ENCODE data around the gene OVCH1. TPM values are rescaled to one million over a fixed set of nuclear protein-coding genes. Genes with fewer than 3 reads are reported as not detected.

The OVCH1 gene
- total and polyA plus RNA-seq, 10 of the 15 experiments (the other 5 are each of a cell fraction or from before 2014, with no cell fraction given): 0.15 TPM; not detected in 9

- peak; percentile 100 for TF ChIP-seq CHD2 (IDR thresholded peaks at IDR 0.05; ENCODE audit: borderline replicate concordance, low read depth, low read length)
- TF ChIP-seq SIX5 (IDR thresholded peaks at IDR 0.05; ENCODE audit: low read depth, low read length, severe bottlenecking): peak; percentile 35
- TF ChIP-seq, protein P1, sequence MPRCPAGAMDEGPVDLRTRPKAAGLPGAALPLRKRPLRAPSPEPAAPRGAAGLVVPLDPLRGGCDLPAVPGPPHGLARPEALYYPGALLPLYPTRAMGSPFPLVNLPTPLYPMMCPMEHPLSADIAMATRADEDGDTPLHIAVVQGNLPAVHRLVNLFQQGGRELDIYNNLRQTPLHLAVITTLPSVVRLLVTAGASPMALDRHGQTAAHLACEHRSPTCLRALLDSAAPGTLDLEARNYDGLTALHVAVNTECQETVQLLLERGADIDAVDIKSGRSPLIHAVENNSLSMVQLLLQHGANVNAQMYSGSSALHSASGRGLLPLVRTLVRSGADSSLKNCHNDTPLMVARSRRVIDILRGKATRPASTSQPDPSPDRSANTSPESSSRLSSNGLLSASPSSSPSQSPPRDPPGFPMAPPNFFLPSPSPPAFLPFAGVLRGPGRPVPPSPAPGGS (IDR thresholded peaks at IDR 0.05; ENCODE audit: borderline replicate concordance, insufficient read depth, low read depth, low read length, poor library complexity, severe bottlenecking): no peak
- TF ChIP-seq, protein P2, sequence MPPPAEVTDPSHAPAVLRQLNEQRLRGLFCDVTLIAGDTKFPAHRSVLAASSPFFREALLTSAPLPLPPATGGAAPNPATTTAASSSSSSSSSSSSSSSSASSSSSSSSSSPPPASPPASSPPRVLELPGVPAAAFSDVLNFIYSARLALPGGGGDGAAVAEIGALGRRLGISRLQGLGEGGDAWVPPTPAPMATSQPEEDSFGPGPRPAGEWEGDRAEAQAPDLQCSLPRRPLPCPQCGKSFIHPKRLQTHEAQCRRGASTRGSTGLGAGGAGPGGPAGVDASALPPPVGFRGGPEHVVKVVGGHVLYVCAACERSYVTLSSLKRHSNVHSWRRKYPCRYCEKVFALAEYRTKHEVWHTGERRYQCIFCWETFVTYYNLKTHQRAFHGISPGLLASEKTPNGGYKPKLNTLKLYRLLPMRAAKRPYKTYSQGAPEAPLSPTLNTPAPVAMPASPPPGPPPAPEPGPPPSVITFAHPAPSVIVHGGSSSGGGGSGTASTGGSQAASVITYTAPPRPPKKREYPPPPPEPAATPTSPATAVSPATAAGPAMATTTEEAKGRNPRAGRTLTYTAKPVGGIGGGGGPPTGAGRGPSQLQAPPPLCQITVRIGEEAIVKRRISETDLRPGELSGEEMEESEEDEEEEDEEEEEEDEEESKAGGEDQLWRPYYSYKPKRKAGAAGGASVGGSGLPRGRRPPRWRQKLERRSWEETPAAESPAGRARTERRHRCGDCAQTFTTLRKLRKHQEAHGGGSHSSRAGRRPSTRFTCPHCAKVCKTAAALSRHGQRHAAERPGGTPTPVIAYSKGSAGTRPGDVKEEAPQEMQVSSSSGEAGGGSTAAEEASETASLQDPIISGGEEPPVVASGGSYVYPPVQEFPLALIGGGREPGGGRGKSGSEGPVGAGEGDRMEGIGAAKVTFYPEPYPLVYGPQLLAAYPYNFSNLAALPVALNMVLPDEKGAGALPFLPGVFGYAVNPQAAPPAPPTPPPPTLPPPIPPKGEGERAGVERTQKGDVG (CRISPR knock-in tag; IDR thresholded peaks at IDR 0.05): no peak
- TF ChIP-seq MYC (IDR thresholded peaks at IDR 0.05; ENCODE audit: insufficient read depth, insufficient read length, insufficient replicate concordance, low read length, severe bottlenecking): peak; percentile 64
- peak; percentile 27; the same call in 1 of the 2 replicates for TF ChIP-seq FOXM1 (IDR thresholded peaks at IDR 0.05; ENCODE audit: low read depth, low read length)
- TF ChIP-seq CREB1 (IDR thresholded peaks at IDR 0.05; ENCODE audit: low read depth): peak; percentile 97
- TF ChIP-seq, protein P3, sequence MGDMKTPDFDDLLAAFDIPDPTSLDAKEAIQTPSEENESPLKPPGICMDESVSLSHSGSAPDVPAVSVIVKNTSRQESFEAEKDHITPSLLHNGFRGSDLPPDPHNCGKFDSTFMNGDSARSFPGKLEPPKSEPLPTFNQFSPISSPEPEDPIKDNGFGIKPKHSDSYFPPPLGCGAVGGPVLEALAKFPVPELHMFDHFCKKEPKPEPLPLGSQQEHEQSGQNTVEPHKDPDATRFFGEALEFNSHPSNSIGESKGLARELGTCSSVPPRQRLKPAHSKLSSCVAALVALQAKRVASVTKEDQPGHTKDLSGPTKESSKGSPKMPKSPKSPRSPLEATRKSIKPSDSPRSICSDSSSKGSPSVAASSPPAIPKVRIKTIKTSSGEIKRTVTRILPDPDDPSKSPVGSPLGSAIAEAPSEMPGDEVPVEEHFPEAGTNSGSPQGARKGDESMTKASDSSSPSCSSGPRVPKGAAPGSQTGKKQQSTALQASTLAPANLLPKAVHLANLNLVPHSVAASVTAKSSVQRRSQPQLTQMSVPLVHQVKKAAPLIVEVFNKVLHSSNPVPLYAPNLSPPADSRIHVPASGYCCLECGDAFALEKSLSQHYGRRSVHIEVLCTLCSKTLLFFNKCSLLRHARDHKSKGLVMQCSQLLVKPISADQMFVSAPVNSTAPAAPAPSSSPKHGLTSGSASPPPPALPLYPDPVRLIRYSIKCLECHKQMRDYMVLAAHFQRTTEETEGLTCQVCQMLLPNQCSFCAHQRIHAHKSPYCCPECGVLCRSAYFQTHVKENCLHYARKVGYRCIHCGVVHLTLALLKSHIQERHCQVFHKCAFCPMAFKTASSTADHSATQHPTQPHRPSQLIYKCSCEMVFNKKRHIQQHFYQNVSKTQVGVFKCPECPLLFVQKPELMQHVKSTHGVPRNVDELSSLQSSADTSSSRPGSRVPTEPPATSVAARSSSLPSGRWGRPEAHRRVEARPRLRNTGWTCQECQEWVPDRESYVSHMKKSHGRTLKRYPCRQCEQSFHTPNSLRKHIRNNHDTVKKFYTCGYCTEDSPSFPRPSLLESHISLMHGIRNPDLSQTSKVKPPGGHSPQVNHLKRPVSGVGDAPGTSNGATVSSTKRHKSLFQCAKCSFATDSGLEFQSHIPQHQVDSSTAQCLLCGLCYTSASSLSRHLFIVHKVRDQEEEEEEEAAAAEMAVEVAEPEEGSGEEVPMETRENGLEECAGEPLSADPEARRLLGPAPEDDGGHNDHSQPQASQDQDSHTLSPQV (IDR thresholded peaks at IDR 0.05): no peak
- TF ChIP-seq JUNB (IDR thresholded peaks at IDR 0.05): no peak
- TF ChIP-seq SMARCA5 (IDR thresholded peaks at IDR 0.05): 0 out of 2 replicates have a peak, but pooled peaks have one; percentile 32
- peak; percentile 99 for TF ChIP-seq RELB (IDR thresholded peaks at IDR 0.05; ENCODE audit: low read depth)
- no peak for TF ChIP-seq HDGF (IDR thresholded peaks at IDR 0.05)
- TF ChIP-seq SPI1 (IDR thresholded peaks at IDR 0.05; ENCODE audit: borderline replicate concordance, insufficient read depth, low read depth, low read length): no peak
- 0 out of 2 replicates have a peak, but pooled peaks have one; percentile 1 for TF ChIP-seq BACH1 (IDR thresholded peaks at IDR 0.05; ENCODE audit: borderline replicate concordance)
- TF ChIP-seq ZNF207 (IDR thresholded peaks at IDR 0.05; ENCODE audit: borderline replicate concordance): no peak
- TF ChIP-seq PAX8 (IDR thresholded peaks at IDR 0.05): no peak
Measured at GRCh38 chr12:29380536-29381523, 116.7 kb downstream of the OVCH1 start, which contains the start of gene ERGIC2 (continued).

Data from GM12878 (cell line).